Measurements from ENCODE around the gene GRK1.
"Not testable (repeated sequence)": the region's sequence is repeated elsewhere in the genome, so short reads cannot be mapped to it uniquely, and the experiment has no call there.

The GRK1 gene

DNA sequence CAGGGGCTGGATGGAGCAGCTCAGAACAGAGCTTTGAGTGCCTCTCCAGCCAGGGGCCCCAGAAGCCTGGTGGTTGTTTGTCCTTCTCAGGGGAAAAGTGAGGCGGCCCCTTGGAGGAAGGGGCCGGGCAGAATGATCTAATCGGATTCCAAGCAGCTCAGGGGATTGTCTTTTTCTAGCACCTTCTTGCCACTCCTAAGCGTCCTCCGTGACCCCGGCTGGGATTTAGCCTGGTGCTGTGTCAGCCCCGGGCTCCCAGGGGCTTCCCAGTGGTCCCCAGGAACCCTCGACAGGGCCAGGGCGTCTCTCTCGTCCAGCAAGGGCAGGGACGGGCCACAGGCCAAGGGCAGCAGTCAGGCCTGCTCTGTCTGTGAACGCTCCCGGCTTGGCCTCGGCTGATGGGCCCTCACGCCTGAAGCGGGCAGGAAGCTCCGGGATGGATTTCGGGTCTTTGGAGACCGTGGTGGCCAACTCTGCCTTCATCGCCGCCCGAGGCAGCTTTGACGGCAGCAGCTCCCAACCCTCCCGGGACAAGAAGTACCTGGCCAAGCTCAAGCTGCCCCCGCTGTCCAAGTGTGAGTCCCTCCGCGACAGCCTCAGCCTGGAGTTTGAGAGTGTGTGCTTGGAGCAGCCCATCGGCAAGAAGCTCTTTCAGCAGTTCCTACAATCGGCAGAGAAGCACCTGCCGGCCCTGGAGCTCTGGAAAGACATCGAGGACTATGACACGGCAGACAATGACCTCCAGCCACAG lies at the start of gene GRK1:
TSS of gene GRK1 (plus strand) at position 269 of the 751 bp plus-strand sequence. CDS start at position 437, 168 bp downstream.
- DNase-seq: no peak

DNA sequence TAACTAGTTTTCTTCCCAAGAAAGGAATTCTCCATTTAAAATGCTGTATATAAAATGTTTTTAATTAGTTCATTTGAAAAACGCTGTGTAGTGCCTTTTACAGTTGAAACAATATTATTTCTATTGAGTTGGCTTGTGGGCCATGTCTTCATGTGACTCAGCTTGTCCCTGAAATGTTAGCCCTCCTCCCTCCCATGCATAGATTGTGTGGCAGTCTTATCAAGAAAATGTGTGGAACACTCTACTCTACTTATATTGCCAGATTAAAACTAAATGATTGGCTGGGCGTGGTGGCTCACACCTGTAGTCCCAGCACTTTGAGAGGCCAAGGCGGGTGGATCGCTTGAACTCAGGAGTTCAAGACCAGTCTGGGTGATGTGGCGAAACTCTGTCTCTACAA lies 49.1 kb upstream of the GRK1 start:
- no peak for DNase-seq

GRCh38 chr13:113618455-113618854 lies 48.6 kb upstream of the GRK1 start:
- no peak for DNase-seq

GRCh38 chr13:113620036-113620796 lies 46.8 kb upstream of the GRK1 start:
- no peak for DNase-seq

- no peak for DNase-seq
These were observed 46.0 kb upstream of the GRK1 start for GRCh38 chr13:113621046-113621445.

GRCh38 chr13:113621498-113621897 lies 45.5 kb upstream of the GRK1 start:
- not testable (repeated sequence) for DNase-seq

DNA sequence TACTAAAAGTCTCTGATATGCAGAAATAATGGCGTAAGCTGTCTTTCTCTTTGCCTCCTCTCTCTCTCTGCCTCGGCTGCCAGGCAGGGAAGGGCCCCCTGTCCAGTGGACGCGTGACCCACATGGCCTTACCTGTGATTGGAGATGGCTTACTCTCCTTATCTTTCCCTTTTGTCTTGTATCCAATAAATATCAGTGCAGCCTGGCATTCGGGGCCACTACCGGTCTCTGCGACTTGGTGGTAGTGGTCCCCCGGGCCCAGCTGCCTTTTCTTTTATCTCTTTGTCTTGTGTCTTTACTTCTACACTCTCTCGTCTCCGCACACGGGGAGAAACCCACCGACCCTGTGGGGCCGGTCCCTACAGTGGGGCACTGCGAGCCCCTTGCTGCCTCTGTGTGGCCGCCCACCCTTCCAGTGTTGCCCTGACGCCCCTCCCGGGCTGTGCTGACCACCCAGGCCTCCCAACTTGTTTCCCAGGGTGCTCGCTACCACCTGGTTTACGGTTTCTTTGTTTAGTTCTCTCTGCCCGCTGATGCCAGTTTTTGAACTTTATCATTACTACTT lies 45.0 kb upstream of the GRK1 start:
- DNase-seq: not testable (repeated sequence)

- DNase-seq: no peak
These were observed 44.1 kb upstream of the GRK1 start for GRCh38 chr13:113622791-113623490.

DNA sequence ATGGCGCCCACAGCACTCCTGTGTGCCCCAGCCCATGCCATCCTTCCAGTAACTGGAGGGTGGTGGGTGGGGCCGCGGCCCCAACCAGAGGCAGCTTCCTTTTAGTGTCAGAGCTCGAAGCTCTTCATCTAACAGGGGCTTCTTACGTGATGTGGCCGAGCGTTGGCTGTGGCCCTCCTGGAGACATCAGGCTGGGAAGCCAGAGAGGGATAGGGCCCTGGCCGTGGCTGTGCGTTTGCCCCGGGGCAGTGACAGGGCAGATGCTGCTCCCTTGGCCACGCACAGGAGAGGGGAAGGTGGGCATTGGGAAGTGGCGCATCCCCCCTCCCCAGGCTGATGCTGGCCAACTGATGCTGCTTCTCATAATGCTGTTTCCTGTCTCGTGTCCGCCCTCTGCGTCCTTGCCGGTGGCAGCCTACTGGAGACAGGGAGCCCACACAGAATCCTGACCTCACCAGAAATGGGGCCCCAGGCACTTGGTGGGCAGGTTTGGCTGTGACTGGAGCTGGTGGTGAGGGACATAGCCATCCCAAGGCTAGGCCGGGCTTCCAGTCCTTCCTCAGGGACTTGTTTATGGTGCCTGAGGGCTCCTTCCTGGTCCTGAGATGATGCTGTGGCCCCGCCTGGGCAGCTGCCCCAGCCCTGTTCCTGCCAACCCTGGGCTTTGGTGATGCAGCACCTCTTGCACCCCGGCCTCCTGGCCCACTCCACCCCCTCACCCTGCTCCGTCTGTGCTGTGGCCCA lies 43.4 kb upstream of the GRK1 start:
- DNase-seq: no peak

GRCh38 chr13:113624235-113624587 lies 42.8 kb upstream of the GRK1 start:
- no peak for DNase-seq

DNA sequence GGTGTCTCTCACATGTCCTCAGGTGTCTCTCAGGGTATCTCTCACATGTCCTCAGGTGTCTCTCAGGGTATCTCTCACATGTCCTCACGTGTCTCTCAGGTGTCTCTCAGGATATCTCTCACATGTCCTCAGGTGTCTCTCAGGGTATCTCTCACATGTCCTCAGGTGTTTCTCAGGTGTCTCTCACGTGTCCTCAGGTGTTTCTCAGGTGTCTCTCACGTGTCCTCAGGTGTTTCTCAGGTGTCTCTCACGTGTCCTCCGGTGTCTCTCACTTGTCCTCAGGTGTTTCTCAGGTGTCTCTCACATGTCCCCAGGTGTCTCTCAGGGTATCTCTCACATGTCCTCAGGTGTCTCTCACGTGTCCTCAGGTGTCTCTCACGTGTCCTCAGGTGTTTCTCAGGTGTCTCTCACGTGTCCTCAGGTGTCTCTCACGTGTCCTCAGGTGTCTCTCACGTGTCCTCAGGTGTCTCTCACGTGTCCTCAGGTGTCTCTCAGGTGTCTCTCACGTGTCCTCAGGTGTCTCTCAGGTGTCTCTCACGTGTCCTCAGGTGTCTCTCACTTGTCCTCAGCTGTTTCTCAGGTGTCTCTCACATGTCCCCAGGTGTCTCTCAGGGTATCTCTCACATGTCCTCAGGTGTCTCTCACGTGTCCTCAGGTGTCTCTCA lies 42.2 kb upstream of the GRK1 start:
- DNase-seq: not testable (repeated sequence)

- no peak for DNase-seq
These were observed 40.9 kb upstream of the GRK1 start for GRCh38 chr13:113625965-113626721.

GRCh38 chr13:113627136-113627535 lies 39.9 kb upstream of the GRK1 start:
- no peak for DNase-seq

DNA sequence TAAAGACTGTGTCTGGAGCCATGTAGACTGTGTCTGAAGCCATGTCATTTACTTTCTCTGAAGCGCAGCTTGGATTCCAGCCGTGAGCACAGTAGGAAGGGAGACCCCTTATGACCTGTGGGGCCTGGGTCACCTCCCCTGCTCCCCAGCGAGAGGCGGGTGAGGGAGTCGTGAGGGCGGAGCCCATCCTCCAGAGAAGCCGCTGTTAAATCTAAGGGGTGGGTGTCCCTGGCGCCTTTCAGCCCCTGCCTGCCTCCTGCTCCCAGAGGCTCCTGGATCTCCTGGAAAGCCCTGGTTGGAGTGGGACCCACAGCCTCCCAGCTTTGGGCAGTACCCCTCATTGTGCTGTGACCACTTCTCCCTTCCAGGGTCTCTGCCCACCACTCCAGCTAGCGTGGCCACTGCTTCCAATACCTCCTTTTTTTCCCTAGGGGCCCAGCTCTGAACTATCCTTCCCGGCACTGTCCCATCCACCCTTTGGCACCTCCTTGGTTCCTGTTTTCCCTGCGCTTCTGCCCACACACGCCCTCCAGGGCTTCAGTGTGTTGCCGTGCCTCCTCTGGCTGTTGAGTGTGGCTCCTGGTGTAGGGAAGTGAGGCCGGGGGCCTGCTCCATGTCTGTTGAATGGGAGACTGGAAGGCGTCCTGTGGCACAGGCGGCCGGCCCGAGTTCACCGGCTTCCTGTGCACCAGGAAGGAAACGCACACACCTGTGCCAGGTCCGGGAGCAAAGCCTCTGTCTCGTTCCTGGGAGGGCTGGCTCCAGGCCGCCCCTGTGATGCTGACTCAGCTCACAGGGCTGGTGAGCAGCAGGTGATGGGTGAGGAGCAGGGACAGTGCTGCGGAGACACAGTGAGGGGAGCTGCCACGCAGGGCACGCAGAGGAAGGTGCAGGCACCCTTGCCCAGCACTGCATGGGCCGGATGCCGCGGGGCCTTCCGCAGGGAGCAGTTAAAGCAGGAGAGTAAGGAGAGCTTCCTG lies 38.4 kb upstream of the GRK1 start:
- no peak for DNase-seq

DNA sequence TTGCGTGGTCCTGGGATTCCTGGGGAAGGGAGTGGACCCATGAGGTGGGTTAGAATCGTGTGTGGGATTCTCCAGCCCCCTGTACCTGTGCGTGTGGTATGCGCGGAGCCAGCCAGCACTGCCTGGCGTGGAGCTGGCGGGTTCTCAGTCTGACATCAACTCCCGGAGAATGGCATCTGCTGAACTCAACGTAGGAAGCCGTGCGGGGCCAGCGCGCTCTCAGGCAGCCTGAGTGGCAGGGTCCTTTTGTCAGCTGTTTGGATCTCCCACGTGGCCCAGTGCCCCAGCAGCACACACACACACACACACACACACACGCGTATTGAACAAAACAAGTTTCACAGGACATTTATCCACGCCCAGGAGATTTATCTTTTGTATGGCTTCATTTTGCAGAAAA lies 37.2 kb upstream of the GRK1 start:
- DNase-seq: no peak

DNA sequence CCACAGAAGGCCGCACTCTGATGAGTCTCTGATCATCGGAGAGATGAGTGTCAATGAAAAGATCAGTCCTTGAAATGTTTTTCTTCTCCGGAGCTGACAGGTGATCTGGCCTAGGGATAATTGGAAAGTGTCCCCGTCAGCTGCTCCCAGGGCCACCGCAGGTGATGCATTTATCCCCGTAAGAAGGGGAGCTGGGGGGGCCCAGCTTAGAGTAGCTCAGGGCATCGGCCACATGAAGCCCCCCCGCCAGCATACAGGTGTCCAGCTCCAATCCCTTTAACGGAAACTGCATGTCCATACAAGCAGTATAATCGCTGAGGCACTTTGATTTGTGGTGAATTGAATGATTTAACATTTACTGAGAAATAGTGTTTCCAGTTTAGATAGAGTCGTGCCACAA lies 36.7 kb upstream of the GRK1 start:
- DNase-seq: no peak

DNA sequence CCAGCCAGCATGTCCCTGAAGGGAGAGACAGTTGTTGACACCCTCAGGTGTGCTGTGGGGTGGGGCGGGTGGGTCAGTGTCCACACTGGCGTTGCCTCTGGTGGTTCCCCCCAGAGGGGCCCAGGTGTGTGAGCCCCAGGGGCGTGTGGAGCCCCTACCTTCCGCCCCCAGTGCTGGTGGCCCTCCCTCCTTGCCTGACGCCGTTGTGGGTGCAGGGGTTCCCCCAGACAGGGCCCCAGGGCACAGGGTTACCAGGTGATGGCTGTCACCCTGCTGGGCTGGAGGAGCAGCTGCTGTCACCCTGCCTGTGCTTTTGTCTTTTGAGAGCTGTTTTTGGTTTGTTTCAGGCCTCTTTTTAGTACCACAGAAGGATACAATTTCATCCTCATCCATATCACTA lies 36.2 kb upstream of the GRK1 start:
- no peak for DNase-seq

DNA sequence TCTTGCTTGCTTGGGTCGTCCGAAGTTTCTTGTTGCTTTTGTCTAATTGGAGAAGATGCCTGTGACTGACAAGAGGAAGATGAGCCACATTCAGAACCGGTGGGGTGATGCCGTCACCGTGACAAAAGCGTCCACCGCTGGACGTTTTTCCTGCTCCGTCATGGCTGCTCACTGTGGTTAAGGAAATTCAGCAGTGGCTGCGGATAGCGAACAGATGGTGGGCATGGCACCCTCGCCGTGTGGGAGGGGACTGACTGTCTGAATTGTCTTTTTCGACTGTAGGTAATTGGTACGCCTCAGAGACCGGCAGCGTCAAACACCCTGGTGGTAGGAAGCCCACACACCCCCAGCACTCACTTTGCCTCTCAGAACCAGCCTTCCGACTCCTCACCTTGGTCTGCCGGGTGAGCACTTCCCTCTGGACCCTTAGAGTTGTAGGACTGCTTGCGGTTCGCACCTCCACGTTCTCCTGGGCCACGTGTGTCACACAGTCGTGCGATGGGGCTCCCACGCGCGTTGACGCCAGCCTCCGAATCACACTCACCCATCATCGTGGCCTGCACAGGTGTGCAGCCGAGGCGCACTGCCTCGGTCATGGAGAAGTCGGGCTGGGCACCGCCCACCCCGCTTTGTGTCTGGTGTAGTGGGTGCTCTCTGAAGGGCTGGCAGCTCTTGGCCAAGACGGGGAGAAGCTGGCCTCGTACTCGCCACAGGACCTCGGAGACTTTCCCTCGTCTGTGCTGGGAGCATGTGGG lies 35.5 kb upstream of the GRK1 start:
- DNase-seq: no peak
